CD14-positive monocyte (primary cell): ENCODE results near the gene ESRRB. TPM values are rescaled to one million over a fixed set of nuclear protein-coding genes. Genes with fewer than 3 reads are reported as not detected.

Source experiments
- DNase-seq, 3 donors: peaks; one replicate each; pipeline ENCODE4 v3.0.0-alpha.2; 2011 to 2022
- H2AFZ ChIP-seq: 2 replicates; pipeline ENCODE4 v1.6.0; 2012; ENCODE audit warnings: mild to moderate bottlenecking, low read depth, low read length, inconsistent platforms; ENCODE audit not compliant: insufficient read depth, poor library complexity, severe bottlenecking
- H3K27ac ChIP-seq, 2 donors: 1 replicate in 1 of 2; 2 replicates in 1 of 2; pipeline ENCODE4 v1.5.1; 2012 to 2013; ENCODE audit warnings: low read length in 2 of 2, control low read depth in 1 of 2, inconsistent platforms in 1 of 2, low read depth in 1 of 2, mild to moderate bottlenecking in 1 of 2
- H3K27me3 ChIP-seq, 2 donors: one replicate each; pipeline versions ENCODE4 v1.6.0 to v1.6.1; 2011 to 2013; ENCODE audit warnings: low read length in 2 of 2; ENCODE audit not compliant: control insufficient read depth in 2 of 2, insufficient read depth in 2 of 2
- H3K36me3 ChIP-seq, 2 donors: replicated peaks in 1 of 2; 1 replicate in 1 of 2; 2 replicates in 1 of 2; pipeline versions ENCODE4 v1.5.1 to v1.6.1; 2012 to 2013; ENCODE audit warnings: low read length in 2 of 2, control low read depth in 1 of 2, inconsistent platforms in 1 of 2, mild to moderate bottlenecking in 1 of 2; ENCODE audit not compliant: insufficient read depth in 2 of 2, control insufficient read depth in 1 of 2
- H3K4me1 ChIP-seq, 2 donors: 1 replicate in 1 of 2; 2 replicates in 1 of 2; pipeline versions ENCODE4 v1.5.1 to v1.6.1; 2012 to 2013; ENCODE audit warnings: low read length in 2 of 2, control low read depth in 1 of 2, inconsistent platforms in 1 of 2, mild to moderate bottlenecking in 1 of 2, moderate library complexity in 1 of 2; ENCODE audit not compliant: insufficient read depth in 2 of 2, control insufficient read depth in 1 of 2
- H3K4me2 ChIP-seq: replicated peaks from 2 replicates; pipeline ENCODE3; 2012; ENCODE audit warnings: low read length, moderate library complexity, mild to moderate bottlenecking; ENCODE audit not compliant: poor library complexity, severe bottlenecking; ENCODE audit errors: extremely low read depth
- H3K4me3 ChIP-seq, 3 experiments: fragments of 200-600 bp in 1 of 3; sonication (generic) in 1 of 3; replicated peaks in 1 of 3; 1 replicate in 2 of 3; 2 replicates in 1 of 3; pipeline ENCODE4 v1.5.1; 2011 to 2013; ENCODE audit warnings: low read length in 3 of 3, mild to moderate bottlenecking in 3 of 3, control low read depth in 2 of 3, low read depth in 2 of 3, inconsistent platforms in 1 of 3, moderate library complexity in 1 of 3
- H3K79me2 ChIP-seq: 2 replicates; pipeline ENCODE4 v1.6.0; 2012; ENCODE audit warnings: mild to moderate bottlenecking, control low read depth, inconsistent platforms, low read length, moderate library complexity; ENCODE audit not compliant: insufficient read depth
- H3K9ac ChIP-seq: 2 replicates; pipeline ENCODE4 v1.6.0; 2017; ENCODE audit warnings: low read length, mild to moderate bottlenecking; ENCODE audit not compliant: insufficient read depth, poor library complexity, severe bottlenecking
- H3K9me3 ChIP-seq, 2 donors: replicated peaks in 1 of 2; 1 replicate in 1 of 2; 2 replicates in 1 of 2; pipeline versions ENCODE4 v1.5.1 to v1.6.1; 2012 to 2013; ENCODE audit warnings: low read length in 2 of 2, control low read depth in 1 of 2; ENCODE audit not compliant: control insufficient read depth in 1 of 2, insufficient read depth in 1 of 2
- H4K20me1 ChIP-seq: 2 replicates; pipeline ENCODE4 v1.6.0; 2012; ENCODE audit warnings: mild to moderate bottlenecking, low read length, control low read depth, moderate library complexity; ENCODE audit not compliant: insufficient read depth
- H3K27ac Mint-ChIP-seq, 7 donors: one replicate each; pipeline ENCODE4 v1.8.0; 2020; ENCODE audit warnings: mild to moderate bottlenecking in 7 of 7, mixed read lengths in 7 of 7, moderate library complexity in 6 of 7, inconsistent platforms in 2 of 7
- H3K27me3 Mint-ChIP-seq, 3 donors: one replicate each; pipeline ENCODE4 v1.8.0; 2021 to 2022; ENCODE audit warnings: low read depth in 3 of 3, mild to moderate bottlenecking in 3 of 3, mixed read lengths in 3 of 3, moderate library complexity in 3 of 3, inconsistent platforms in 1 of 3
- H3K36me3 Mint-ChIP-seq, 2 donors: one replicate each; pipeline ENCODE4 v1.8.0; 2020; ENCODE audit warnings: mixed read lengths in 2 of 2, inconsistent platforms in 1 of 2, mild to moderate bottlenecking in 1 of 2
- H3K4me1 Mint-ChIP-seq: one replicate; pipeline ENCODE4 v1.8.0; 2020; ENCODE audit warnings: mild to moderate bottlenecking, mixed read lengths
- H3K4me3 Mint-ChIP-seq, 2 donors: one replicate each; pipeline ENCODE4 v1.8.0; 2020; ENCODE audit warnings: mild to moderate bottlenecking in 2 of 2, mixed read lengths in 2 of 2, moderate library complexity in 1 of 2
- H3K9me3 Mint-ChIP-seq, 7 donors: one replicate each; pipeline ENCODE4 v1.8.0; 2020 to 2022; ENCODE audit warnings: mixed read lengths in 7 of 7, mild to moderate bottlenecking in 6 of 7, moderate library complexity in 6 of 7, inconsistent platforms in 2 of 7
- CTCF ChIP-seq: fragments of 200-600 bp; IDR thresholded peaks from one replicate; pipeline ENCODE4 v1.8.0; 2022; ENCODE audit warnings: antibody characterized with exemption, mild to moderate bottlenecking
- WGBS: methylation state at CpG from one replicate; pipeline ENCODE4 v1.1.5; 2013; ENCODE audit warnings: missing lambda C conversion rate; ENCODE audit not compliant: insufficient coverage; 5-methylcytosine and 5-hydroxymethylcytosine counted together
- intact Hi-C, 2 donors: fragments of 100-400 bp; cut with micrococcal nuclease; formaldehyde crosslinking; loops; one replicate each; pipeline versions ENCODE4 v1.15.0 to v1.15.1; 2023
- polyA plus RNA-seq, 3 donors: library from polyadenylated mRNA; depleted of rRNA in 1 of 3; unstranded in 2 of 3; stranded (reverse) in 1 of 3; fragments of 300-500 nt in 2 of 3; fragments of >200 nt in 1 of 3; fragmentation: Illumina TruSeq in 2 of 3; gene quantifications; 1 replicate in 2 of 3; 2 replicates in 1 of 3; pipeline ENCODE4 v1.2.3, GENCODE V29; 2012 to 2021

The ESRRB gene
- polyA plus RNA-seq, 3 donors: 0.03 TPM; not detected in 2

DNA sequence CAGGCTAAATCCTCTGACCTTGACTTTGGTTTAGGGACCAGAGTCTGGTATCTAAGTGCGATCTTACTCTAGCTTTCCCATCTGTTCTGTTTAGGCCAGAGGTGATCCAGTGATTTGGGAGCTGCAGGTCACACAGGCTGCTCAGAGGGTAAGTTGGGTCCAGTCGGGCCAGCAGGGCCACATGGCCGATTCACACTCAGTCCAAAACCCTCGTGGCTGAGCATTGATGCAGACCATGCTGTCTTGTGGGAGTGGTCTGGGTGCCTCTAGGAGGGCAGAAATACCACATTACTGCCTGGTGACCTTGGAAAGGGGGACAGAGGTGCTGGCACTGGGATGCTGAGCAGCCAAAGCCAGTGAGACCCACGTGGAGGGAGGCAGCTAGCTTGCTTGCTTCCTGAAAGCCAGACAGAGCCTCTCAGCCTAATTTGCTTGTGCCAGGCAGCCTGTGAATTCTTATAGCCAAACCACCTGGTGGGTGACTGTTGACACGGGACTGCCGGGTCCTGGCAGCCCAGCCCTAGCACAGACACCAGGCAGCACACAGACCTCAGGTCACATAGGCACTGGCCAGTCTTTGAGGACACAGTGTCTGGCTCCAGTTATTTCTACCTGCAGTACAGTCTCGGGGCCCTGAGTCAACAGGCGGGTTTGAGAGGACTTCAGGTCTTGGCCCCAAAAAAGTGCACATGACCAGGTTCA is 31.7 kb downstream of the ESRRB start:
- Histone ChIP-seq H3K9me3 (no peaks in the 10 kb centered on the region), H3K36me3 (no peaks in the 10 kb centered on the region), H3K79me2 (no peaks in the 10 kb centered on the region), H3K4me2 (no peak overlapping the region), H3K4me1 (no peaks in the 10 kb centered on the region), H2AFZ (no peak overlapping the region), H3K9ac (no peak overlapping the region), H3K27me3 (peaks cover 0 to 4% of the 10 kb centered on the region in 2 donors), H4K20me1 (no peaks in the 10 kb centered on the region), H3K4me3 (no peak overlapping the region), H3K27ac (no peak overlapping the region)
- no peak overlapping the region for H3K27ac Mint-ChIP-seq
- H3K27me3 Mint-ChIP-seq: peaks cover 11 to 35% (median 25%) of the 10 kb centered on the region in 3 donors
- no peaks in the 10 kb centered on the region for H3K9me3 Mint-ChIP-seq
- H3K36me3 Mint-ChIP-seq: no peaks in the 10 kb centered on the region
- no peaks in the 10 kb centered on the region for H3K4me1 Mint-ChIP-seq
- intact Hi-C loops: no loop called here
- H3K4me3 Mint-ChIP-seq: no peak overlapping the region
- DNase-seq: no peak
- WGBS: 82% methylated on average over 9 of the region's 9 CpGs
- TF ChIP-seq CTCF: no peak

DNA sequence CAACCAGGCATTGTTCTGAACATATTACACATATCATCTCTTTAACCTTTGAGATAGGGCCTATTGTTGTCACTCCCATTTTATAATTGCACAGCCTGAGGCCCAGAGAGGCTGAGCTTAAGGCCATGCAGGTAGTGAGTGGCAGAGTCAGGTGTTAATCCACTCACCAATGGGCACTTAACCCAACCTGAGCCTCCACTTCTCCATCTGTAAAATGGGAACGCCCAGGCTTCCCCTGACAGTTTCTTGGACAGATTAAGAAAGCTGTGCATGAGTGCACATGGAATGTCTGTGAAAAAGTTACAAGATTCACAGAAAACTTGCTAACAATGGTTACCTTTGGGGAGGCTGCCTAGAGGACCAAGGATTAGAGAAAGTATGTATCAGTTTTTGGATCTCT is 32.9 kb downstream of the ESRRB start:
- WGBS: no CpG with 5 or more reads among the region's 1 CpG
- H3K27ac ChIP-seq: no peak overlapping the region

More for the DNA sequence above, 32.9 kb downstream of the ESRRB start:
- peaks cover 0 to 3% of the 10 kb centered on the region in 2 donors for H3K36me3 Mint-ChIP-seq
- peaks cover 20 to 44% (median 36%) of the 10 kb centered on the region in 3 donors for H3K27me3 Mint-ChIP-seq
- H3K4me3 Mint-ChIP-seq: no peak overlapping the region
- H3K27me3 ChIP-seq: peaks cover 5 to 14% of the 10 kb centered on the region in 2 donors
- H3K4me2 ChIP-seq: no peak overlapping the region
- H4K20me1 ChIP-seq: no peaks in the 10 kb centered on the region
- H3K27ac Mint-ChIP-seq: no peak overlapping the region
- no peaks in the 10 kb centered on the region for H3K36me3 ChIP-seq
- H3K4me1 Mint-ChIP-seq: no peaks in the 10 kb centered on the region
- no peaks in the 10 kb centered on the region for H3K4me1 ChIP-seq
- no peak for DNase-seq
- intact Hi-C loops: no loop called here
- peaks cover 0 to 4% of the 10 kb centered on the region in 2 donors for H3K9me3 ChIP-seq
- no peak overlapping the region for H2AFZ ChIP-seq
- no peaks in the 10 kb centered on the region for H3K9me3 Mint-ChIP-seq
- H3K79me2 ChIP-seq: no peaks in the 10 kb centered on the region
- no peak overlapping the region for H3K9ac ChIP-seq
- TF ChIP-seq CTCF: no peak
- H3K4me3 ChIP-seq: no peak overlapping the region
